NCI-H1930 (cell line): ENCODE results near the gene PAM.
"Not testable (repeated sequence)": the region's sequence is repeated elsewhere in the genome, so short reads cannot be mapped to it uniquely, and the experiment has no call there.

Source experiments
- DNase-seq, 2 experiments: peaks; one replicate each; lab custom pipeline; 2025; lab: John Stamatoyannopoulos, UW

The PAM gene

DNA sequence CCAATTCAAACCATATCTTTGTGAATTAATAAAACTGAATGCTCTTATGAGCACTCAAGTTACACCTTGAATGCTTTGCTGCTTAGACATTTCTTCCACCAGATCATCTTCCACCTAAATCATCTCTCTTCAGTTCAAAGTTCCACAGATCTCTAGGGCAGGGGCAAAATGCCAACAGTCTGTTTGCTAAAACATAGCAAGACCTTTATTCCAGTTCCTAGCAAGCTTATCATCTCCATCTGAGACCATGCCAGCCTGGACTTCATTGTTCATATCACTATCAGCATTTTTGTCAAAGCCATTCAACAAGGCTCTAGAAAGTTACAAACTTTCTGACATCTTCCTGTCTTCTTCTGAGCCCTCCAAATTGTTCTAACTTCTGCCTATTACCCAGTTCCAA, 245.0 kb downstream of the PAM start:
- DNase-seq, result no peak

DNA sequence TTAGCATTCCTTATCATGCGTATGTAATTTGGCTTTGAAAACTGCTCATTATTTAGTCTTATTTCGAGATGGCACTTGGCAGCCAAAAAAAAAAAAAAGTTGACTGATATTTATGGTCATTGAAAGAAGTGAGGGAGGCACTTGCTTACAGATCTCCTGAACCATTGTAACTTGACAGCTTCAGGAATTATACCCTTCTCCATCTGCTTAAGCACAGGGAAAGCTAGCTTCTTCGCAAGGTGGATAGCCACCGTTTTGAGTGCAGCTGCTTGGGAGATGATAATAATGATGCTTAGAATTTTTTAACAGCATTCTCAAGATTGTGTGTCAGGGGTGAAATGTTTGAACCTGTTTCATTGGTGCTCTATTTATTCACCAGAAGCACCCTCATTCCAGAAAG, 248.8 kb downstream of the PAM start:
- DNase-seq, result no peak

DNA sequence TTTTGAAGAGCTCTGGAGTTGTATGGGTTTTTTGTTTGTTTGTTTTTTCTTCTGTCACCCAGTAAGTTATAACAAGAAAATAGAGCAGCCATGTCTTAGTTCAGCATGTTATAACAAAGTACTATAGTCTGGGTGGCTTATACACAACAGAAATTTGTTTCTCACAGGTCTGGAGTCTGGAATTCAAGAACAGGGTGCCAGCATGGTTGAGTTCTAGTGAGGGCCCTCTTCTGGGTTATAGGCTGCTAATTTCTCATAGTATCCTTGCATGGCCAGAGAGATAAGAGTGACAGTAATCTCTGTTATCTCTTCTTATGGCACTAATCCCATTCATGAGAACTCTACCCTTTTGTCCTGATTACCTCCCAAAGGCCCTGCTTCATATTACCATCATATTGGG, 250.2 kb downstream of the PAM start:
- no peak for DNase-seq

DNA sequence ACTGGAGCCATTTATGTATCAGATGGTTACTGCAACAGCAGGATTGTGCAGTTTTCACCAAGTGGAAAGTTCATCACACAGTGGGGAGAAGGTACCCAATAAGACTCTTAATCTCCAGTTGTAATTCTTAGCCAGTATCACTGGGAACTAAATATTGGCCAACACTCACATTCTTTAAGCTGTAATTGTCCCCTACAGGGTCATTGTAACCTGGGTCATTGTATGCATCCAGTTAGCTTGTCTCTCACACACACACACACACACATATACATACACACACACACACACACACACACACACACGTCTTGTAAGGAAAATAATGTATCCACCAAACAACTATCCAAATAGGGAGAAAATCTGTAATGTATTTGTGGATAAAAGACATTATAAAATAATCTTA, 251.8 kb downstream of the PAM start:
- no peak for DNase-seq

DNA sequence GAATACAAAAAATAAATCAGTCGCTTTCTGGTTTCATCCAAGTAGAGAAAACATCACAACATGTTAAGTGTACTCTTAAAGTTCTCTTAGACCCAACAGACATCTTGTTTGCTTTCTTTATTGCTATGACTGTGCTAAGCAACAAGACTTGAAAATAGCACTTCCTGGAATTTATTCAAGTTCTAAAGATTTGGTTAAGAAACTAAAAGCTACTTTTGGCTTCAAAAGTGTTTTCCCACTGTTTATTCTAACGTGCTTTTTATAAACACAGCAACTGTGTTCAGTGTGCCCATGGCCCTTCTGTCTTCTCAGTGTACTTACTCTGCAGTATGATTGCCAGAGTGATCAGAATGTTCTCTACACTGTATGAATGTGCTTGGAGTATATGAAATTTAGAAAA, 255.1 kb downstream of the PAM start:
- no peak for DNase-seq

DNA sequence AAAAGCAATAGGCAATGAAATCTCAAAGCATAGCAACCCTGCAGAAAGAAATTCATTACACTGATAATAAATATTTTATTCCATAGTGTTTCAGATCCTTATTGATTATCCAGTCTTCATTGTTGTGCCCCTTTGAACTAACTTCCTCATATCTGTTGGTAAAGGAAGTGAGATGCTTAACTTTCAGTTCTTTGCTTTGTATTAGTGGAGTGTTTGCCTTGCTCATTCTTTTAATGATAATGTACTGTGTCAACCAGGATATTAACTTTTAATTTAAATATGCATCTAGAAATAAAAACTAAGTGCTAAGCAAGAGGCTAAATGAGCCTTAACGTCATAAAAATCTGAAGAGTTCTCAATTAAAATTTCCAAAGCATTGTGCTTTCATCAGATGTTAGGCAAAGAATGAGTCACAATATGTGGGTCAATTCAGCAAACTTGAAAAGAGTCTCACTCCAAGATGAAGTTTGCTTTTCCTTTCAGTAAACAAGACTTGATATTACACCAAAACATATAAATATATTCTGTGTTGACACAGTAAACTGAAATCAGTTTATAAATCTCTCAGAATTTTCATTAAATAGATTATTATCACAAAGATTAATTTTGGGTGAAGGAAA, 258.9 kb downstream of the PAM start:
- no peak for DNase-seq

DNA sequence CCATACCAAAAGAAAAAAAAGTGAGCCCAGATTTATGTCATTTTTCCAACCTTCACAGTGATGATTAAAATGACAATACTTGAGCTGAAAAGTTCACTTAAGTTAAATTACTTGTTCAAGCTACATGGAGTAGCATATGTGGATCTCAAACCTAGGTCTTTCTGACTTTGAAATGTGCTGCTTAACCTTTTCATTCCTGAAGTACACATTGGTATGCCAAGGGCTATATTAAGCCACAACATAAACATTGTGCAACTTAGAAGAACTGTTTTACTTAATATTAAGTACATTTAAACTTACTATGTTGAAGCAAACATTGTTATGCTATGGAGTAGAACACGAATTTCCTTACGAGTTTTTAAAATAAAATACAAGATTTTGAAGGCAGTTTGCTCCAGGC, 259.9 kb downstream of the PAM start:
- DNase-seq, result no peak

DNA sequence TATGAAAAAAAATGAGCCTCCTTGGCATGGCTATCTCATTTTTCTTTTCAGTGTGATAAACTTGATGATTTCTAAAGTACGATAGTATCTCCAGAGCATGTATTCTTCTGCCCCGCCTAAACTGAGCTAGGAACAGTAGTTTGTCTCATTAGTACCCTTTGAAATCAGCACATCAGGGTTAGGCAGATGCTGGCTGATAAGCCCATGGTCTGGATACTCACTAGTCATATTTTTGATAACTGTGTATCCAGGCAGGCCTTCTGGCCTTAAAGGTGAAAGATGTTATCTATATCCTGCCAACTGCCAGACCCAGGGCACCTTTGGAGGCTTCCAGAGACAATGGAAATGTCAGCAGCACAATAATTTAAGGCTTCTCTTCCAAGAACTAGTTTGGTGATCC, 261.1 kb downstream of the PAM start:
- no peak for DNase-seq

DNA sequence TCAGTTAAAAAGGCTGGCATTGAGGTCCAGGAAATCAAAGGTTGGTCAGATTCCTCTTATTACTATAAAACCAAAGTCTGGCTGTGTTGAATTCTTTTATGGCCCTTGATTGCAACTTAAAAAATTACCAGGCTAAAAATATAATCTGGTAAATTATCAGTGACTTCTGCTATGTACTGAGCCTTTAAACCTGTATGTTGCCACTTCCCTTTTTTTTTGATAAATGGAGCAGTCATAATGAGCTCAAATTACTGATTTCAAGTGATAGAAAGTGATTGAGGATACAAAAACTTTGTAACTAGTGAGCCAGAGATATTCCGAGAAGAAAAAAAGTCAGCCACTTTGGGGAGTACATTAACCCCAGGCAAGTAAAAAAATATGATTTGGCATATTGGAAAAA, 264.7 kb downstream of the PAM start:
- DNase-seq, result no peak

DNA sequence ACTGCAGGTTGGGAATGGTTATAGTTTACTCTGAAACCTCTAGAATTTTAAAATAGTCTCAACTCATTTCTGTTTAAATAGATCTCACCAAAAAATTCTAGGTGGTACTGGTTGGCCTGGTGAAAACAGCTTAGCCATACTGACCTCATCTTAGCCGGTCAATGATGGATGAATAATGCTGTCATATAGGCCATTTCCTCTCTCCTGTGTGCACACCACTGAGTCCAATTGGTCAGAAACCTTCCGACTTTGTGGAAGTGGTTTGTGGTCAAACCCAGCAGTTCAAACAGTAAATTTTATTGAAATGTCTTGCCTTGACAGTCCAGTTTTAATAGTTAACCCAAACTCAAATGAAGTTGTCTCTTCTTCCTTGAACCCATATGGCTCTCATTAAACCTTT, 266.2 kb downstream of the PAM start:
- no peak for DNase-seq

DNA sequence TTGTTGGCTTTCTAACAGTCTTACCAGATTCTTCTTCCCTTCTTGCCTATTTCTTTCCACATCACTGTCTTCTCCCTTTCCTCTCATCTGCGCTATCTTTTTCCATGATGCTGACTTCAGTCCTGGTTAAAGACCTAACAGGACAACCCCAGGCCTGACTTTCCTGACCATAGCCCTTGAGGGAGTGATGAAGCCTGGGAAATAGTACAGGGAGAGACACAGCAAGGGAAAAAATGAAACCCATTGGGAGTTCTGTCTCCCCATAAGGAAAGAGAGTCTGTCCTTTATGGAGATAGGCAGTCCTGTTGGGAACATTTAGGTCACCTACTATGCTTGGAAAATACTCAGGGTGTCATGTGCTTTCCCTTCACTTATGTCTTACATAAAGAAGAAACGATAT, 272.2 kb downstream of the PAM start:
- no peak for DNase-seq

DNA sequence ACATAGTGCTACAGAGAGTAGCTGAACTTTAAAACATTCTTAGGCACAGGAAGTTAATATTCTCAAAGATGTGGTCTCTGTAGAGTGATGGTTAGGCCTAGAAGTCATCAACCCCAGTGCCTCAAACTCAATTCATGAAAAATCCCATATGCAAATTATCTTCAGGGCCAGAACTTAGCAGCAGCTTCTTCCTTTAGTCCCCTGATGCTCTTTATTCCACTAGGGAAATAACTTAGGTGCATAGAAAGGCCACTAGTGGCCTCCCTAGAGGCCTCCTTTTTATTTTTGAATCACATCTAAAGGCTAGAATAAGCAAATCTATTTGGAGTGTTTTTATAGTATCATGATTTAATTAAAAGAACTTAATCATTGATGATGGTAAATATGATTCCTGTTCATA, 276.5 kb downstream of the PAM start:
- DNase-seq, result no peak

DNA sequence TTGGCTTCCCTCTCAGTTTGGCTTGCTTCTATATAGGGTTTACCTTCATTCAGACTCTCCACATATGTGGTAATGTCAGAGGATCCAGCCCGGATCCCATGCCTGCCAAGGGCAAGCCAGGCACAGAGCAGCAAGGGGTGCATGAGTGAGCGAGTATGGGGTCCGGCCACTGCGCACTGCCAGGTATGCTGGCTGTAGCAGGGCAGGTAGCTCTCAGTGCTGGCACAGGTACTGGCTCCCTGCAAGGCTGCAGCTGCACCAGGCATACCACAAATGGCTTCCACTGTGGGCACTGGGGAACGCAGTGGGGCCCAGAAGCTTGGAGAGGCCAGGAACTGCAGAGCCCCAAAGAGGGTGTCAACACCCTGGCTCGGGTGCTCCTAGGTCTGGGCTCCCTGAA, 278.6 kb downstream of the PAM start:
- no peak for DNase-seq

DNA sequence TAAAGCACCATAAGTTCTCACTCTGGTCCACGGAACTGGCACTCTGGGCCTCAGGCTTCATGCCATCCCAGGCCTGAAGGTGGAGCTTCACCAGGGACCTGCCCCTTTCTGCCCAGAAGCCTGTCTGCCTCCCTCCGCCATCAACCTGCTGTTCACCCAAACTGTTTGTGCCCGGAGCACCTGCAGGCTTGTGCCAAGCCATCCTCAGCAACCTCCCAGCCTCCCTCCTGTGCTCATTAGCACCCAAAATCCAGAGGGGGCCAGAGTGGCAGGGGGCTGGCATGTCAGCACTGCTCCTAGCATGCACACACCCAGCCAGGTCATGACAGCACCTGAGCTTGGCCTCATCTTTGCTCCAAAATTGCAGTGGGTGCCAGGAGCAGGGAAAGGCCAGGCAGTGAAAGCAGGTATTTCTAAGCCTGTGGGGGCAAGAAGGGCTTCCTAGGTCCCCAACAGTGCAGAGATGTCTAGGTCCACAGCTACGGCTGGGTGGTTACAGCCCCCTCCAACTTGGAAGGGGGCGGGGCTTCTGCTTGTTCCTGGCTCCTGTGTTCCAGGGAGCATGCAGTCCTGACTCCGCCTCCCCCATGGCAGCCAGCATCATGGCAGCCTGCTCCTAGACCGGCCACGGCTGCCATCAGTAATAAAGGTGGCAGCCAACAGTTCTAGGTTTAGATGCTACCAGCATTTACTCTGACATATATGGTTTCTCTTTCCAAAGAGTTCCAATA, 279.7 kb downstream of the PAM start:
- no peak for DNase-seq

DNA sequence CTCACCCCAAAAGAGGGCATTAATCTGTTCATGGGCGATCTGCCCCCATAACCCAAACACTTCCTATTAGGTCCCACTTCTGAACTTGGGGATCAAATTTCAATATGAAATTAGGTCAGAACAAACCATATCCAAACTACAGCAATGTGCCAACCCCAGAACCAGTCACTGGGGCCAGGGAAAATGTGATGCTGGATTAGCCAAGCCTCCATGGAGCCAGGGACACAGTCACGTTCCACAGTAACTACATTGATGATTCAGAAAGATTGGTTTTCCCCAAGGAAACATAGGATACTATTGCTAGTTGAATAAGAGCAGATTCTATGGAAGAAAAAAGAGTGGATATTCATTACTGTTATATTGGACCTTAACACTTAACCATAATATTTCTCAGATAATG, 280.6 kb downstream of the PAM start:
- no peak for DNase-seq

DNA sequence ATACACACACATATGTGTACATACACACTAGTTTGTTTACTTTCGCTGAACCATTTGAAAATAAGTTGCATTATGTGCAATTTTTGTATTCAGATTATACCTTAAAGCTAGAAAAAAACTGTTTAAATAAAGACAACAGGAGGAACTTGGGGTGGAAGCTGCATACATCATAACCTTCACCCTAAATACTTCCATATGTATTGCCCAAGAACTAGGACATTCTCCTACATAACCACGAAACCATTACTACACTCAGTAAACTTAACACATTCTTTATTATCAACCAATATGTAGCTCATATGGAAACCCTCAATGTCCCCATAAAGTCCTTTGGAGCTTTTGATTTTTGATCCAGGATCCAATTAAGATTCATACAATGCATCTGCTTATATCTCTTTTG, 281.5 kb downstream of the PAM start:
- no peak for DNase-seq

DNA sequence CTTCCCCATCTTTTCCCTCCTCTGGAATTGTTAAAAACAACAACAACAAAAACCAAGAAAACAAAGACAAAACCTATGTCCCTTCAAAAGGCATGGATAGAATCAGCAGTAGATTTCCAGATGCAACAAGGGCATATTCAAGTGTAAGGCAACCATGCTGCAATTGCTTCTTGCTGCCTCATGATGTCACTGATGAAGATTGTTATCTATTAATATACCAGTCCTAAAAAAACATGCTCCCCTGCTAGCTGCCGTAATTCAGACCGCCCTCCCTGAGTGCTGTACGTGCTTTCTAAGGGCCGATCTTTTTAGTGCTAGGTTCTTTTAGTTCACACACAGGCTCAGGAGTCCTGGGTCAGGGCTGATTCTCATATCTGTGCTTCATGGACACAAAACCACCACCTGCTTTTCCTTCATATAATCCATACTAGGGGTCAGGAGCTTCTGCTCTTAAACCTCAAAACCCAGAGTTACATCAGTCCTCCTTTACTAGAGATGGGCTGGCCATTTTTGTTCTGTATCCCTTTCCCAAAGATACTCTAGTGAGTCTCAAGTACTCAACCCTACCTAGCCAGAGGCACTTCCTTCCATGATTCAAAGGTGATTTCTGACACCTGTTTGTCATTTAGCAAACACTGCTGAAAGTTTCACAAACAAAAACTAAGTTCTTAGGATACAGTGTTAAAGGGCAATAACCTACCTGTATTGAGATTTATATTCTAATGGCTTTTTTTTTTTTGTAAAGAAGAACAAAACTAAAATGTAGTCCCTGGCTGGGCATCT, 282.8 kb downstream of the PAM start:
- no peak for DNase-seq

DNA sequence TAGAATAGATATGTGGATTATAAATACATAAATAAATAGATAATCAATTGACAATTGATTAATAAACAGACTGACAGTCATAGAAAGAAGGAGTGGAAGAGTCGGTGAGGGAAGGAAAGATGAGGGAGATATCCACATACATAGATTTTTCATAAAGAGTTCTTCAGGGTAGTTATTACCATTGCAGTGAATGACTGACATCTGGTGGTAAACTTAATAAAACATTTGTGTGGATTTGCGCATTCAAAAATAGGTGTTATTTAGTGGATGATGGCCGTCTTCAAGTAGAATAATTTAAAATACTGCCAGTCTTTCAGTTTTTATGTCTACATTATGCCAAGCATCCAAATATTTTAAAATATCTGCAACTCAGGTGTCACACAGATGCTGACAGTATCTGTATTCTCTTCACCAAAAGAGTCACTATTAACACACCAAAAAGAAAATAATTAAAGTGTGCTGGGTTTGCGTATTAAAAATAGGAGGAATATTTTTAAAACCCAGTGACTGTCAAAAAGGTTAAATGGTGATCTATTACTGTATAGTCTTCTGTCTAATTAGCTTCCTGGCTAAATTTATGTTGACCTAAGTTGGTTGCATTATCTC, 286.1 kb downstream of the PAM start:
- DNase-seq, result no peak

DNA sequence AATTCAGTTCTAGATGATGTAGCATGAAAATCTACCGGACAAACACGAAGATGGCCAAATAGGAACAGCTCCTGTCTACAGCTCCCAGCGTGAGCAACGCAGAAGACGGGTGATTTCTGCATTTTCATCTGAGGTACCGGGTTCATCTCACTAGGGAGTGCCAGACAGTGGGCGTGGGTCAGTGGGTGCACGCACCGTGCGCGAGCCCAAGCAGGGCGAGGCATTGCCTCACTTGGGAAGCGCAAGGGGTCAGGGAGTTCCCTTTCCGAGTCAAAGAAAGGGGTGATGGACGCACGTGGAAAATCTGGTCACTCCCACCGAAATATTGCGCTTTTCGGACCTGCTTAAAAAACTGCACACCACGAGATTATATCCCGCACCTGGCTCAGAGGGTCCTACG, 291.6 kb downstream of the PAM start:
- not testable (repeated sequence) for DNase-seq

DNA sequence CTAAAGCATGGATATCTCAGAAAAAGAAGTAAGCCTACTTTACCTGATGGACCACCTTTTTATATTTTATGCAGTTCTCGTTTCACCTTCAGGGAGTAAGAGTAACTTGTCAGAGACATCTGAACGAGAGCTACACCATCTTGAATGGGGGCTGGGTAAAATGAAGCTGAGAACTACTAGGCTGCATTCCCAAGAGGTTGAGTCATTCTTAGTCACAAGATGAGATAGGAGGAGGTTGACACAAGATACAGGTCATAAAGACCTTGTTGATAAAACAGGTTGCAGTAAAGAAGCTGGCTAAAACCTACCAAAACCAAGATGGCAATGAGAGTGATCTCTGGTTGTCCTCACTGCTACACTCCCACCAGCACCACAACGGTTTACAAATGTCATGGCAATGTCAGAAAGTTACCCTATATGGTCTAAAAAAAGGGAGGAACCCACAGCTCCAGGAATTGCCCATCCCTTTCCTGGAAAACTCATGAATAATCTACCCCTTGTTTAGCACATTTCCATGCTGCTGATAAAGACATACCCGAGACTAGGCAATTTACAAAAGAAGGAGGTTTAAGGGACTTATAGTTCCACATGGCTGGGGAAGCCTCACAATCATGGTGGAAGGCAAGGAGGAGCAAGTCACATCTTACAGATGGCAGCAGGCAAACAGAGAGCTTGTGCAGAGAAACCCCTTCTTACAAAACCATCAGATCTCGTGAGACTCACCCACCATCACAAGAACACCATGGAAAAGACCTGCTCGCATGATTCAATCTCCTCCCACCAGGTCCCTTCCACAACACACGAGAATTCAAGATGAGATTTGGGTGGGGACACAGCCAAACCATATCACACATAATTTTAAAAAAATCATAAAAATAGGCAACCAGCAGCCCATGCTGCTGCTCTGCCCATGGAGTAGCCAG, 302.4 kb downstream of the PAM start:
- DNase-seq, result no peak

DNA sequence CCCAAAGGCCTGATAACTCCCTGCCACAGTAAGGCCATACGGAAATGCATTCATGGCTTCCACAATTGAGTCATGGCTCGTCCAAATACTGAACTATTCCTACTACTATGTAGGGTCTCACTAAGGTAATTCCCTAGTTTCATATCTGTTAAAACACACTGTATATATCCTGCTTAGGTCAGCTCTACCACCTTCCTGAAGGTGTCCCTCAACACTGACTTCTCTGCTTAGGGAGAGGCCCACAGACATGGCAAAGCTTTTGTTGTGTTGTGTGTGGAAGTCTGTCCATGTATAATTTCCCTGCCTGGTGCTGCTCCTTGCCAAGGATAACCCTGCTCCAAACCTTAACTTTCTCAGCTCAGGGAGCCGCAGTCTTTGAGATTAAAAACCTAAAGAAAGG, 304.4 kb downstream of the PAM start:
- no peak for DNase-seq

DNA sequence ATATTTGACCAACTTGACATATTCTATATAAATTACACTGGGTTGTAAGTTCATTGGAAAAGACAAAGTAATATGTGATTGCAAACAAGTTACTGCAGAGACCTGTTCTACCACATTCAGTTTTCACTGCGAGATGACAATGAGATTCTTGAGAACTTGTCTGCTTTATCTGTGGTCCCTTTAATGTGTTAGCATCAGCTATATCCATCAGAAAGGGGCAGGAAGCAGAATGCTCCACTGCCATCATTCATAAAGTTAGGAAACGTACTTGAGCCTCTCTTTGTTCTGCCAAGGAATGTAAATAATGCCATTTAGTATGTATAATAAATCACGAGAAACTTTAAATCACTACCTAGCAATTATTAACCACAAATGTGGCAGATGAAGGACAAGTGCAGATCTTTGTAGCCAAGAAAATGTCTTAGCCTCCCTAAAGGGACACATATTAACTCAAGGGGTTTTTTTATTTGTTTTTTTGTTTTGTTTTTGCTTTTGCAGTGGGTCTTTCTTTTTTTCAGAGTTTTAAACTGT, 305.4 kb downstream of the PAM start:
- DNase-seq, result no peak
